HCT116 (cell line): ENCODE measurements around the gene G3BP2. TPM values are rescaled to one million over a fixed set of nuclear protein-coding genes. Genes with fewer than 3 reads are reported as not detected.

Source experiments
- total RNA-seq: library from RNA; stranded (reverse); gene quantifications from one replicate; pipeline ENCODE4 v1.2.1, GENCODE V29; 2021; ENCODE audit not compliant: unreplicated experiment

G3BP2 gene
- total RNA-seq, 1 experiment from 2014 or later, result 153 TPM

Other genes with a start within 250 kb of the G3BP2 start
- 33.4 TPM for gene RCHY1, start 159.0 kb downstream of the G3BP2 start, total RNA-seq
- gene THAP6, start 158.9 kb downstream of the G3BP2 start, total RNA-seq, result 25.5 TPM
- gene ODAPH, start 117.3 kb downstream of the G3BP2 start, total RNA-seq, result not detected
- 1.2 TPM for gene CDKL2, start 42.9 kb downstream of the G3BP2 start, total RNA-seq
- gene USO1, start 51.2 kb upstream of the G3BP2 start, total RNA-seq, result 72.7 TPM
- not detected for gene PPEF2, start 229.0 kb upstream of the G3BP2 start, total RNA-seq